Muscle layer of colon (tissue), 2 donors: ENCODE results near the gene AURKA.
"Not testable (repeated sequence)": the region's sequence is repeated elsewhere in the genome, so short reads cannot be mapped to it uniquely, and the experiment has no call there.

Source experiments
- H3K27ac ChIP-seq: one replicate; pipeline ENCODE4 v1.7.0; 2013; ENCODE audit warnings: low read depth, mild to moderate bottlenecking, low read length, moderate library complexity
- H3K27me3 ChIP-seq, 2 donors: one replicate each; pipeline ENCODE4 v1.7.0; 2013; ENCODE audit warnings: low read length in 2 of 2, mild to moderate bottlenecking in 2 of 2; ENCODE audit not compliant: insufficient read depth in 2 of 2, control insufficient read depth in 1 of 2
- H3K36me3 ChIP-seq: one replicate; pipeline ENCODE4 v1.7.0; 2013; ENCODE audit warnings: mild to moderate bottlenecking, low read length; ENCODE audit not compliant: insufficient read depth
- H3K4me1 ChIP-seq: one replicate; pipeline ENCODE4 v1.7.0; 2013; ENCODE audit warnings: mild to moderate bottlenecking, low read length; ENCODE audit not compliant: insufficient read depth
- H3K4me3 ChIP-seq, 2 donors: one replicate each; pipeline ENCODE4 v1.7.0; 2013; ENCODE audit warnings: low read length in 2 of 2, low read depth in 1 of 2, mild to moderate bottlenecking in 1 of 2, moderate library complexity in 1 of 2
- H3K9ac ChIP-seq: one replicate; pipeline ENCODE4 v1.7.0; 2013; ENCODE audit warnings: low read length
- H3K9me3 ChIP-seq: one replicate; pipeline ENCODE4 v1.7.0; 2013; ENCODE audit warnings: mild to moderate bottlenecking, low read length
- donor health status: abdominal sarcoma.
- donor health status: Adenocarcinoma of cecum.

Gene AURKA

DNA sequence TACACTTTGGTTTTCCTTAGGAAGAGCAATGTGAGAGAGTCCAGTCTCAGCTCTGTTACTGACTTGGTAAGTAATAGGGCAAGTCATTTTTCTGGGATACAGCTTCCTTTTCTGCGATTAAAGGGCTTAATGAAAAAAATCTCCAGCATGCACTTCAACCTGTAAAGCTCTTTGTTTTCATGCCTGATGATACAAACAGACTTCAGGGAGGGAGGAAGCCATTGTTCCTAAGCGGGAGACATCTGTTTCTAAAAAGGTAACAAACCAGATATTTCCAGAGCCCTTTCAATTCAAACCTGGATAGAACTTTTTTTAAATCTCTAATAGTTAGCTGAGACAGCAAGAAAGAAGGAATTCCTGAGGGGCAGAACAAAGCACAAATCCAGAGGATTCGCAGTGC, 14.9 kb upstream of the AURKA start:
- H3K36me3 ChIP-seq: peaks cover 49% of the 10 kb centered on the region
- no peak overlapping the region for H3K27ac ChIP-seq
- no peaks in the 10 kb centered on the region for H3K9me3 ChIP-seq

DNA sequence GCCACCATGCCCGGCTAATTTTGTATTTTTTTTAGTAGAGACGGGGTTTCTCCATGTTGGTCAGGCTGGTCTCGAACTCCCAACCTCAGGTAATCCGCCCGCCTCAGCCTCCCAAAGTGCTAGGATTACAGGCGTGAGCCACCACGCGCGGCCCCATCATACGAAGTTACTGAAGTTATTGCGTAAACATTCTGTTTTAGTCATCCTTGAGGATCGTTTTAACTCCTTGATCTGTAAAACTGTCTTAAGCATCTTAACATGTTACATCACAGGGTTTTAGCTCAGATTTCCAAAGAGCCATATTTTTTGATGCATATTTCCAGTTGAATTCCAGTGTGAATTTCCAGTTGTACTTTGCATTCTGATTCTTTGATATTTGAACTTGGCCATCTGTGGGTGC, 13.3 kb upstream of the AURKA start:
- not testable (repeated sequence) for H3K9me3 ChIP-seq, H3K27me3 ChIP-seq, H3K9ac ChIP-seq, H3K4me1 ChIP-seq, H3K4me3 ChIP-seq, H3K27ac ChIP-seq
- H3K36me3 ChIP-seq: peaks cover 58% of the 10 kb centered on the region

More for the DNA sequence above, 14.9 kb upstream of the AURKA start:
- Histone ChIP-seq H3K9ac (no peak overlapping the region), H3K4me3 (no peak overlapping the region), H3K27me3 (no peaks in the 10 kb centered on the region), H3K4me1 (no peaks in the 10 kb centered on the region)

DNA sequence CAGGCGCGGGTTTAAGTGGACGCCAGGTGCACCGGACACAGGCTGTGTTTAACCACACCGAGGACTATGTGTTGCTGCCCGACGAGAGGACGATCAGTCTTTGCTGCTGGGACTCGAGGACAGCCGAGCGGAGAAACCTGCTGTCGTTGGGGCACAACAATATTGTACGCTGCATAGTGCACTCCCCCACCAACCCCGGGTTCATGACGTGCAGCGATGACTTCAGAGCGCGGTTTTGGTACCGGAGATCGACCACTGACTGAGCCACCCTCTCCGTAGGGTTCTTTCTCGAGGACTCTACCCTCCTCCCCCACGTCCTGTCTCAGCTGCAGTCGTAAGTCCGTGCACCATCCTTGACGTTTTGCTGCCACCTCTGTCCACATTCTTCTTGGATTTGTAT, 11.4 kb upstream of the AURKA start:
- Histone ChIP-seq H3K9ac (no peak overlapping the region), H3K36me3 (peaks cover 72% of the 10 kb centered on the region), H3K27ac (no peak overlapping the region), H3K4me1 (no peaks in the 10 kb centered on the region), H3K27me3 (no peaks in the 10 kb centered on the region), H3K4me3 (no peak overlapping the region), H3K9me3 (no peaks in the 10 kb centered on the region)

DNA sequence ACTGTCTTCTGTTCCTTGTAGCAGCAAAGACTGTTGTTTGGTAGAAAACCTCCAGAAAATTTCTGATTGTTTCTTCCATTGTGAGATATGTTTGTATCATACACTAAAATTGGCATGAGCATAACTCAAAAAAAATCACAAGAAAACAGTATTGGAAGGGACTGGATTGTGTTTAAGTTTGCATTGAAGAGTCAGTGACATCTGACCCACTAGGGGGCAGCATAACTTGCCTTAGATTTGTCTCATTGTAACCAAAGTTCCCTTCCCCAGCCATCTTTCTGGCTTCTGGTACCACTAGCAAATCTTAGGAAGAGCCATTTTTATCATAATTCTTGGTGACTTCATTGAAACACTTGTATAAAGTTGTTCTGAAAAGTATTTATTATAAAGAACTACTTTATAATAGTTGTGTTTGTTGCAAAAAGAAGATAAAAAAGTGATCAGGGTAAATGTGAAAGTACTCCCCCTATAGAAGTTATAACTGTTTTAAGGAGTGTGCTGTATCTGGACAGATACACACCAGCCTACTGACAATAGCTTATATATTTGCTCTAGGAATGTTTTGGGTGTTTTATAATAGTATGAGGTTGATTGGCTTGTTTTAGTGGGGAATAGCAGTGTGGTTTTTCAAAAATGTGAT, 8.1 kb upstream of the AURKA start:
- Histone ChIP-seq H3K9me3 (no peaks in the 10 kb centered on the region), H3K9ac (no peak overlapping the region), H3K36me3 (peaks cover 73% of the 10 kb centered on the region), H3K27ac (no peak overlapping the region), H3K4me3 (no peak overlapping the region), H3K27me3 (no peaks in the 10 kb centered on the region), H3K4me1 (no peaks in the 10 kb centered on the region)

DNA sequence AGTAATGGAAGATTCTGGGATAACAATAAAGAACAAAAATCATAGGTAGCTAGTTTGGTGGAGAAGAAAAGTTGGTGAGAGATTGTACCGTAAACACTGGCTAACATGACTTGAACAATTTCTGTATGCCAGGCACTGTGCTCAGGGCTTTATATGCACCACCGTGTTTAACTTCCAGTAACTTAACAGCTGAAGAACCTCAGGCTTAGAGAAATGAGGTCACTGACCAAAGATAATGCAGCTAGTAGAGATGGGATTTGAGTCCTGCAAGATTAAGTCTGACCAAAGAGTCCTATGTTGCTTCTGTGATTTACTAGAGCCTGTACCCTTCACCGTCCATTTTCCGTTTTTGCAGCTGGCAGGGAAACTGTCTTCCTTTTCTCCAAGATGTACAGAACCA, 3.2 kb upstream of the AURKA start:
- H3K9ac ChIP-seq: no peak overlapping the region
- H3K27ac ChIP-seq: no peak overlapping the region
- H3K9me3 ChIP-seq: no peaks in the 10 kb centered on the region
- no peaks in the 10 kb centered on the region for H3K27me3 ChIP-seq
- peaks cover 18% of the 10 kb centered on the region for H3K4me1 ChIP-seq
- H3K36me3 ChIP-seq: peaks cover 44% of the 10 kb centered on the region
- no peak overlapping the region for H3K4me3 ChIP-seq

DNA sequence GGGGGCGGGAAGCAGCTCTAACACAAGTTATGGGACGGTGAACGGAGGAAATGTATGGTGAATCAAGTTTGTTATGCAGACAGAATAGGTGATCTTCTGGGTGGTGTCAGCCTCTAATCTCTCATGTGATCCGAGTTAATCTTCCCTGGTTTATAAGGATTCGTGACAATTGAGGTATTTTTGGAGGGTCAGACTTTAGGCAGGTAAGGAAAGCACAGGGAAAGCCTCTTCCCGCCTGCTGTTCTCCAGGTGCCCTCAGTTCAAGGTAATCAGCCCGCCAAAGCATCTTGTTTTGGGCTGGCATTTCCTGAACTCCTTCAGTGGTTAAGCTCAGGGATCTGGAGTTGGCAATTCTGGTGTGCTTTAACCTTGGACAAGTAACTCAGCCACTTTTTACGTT, 1.6 kb upstream of the AURKA start:
- H3K9ac ChIP-seq: peak overlapping the region; percentile 91
- no peaks in the 10 kb centered on the region for H3K27me3 ChIP-seq
- H3K4me3 ChIP-seq: peak overlapping the region; percentile 67 to 96
- H3K4me1 ChIP-seq: peaks cover 18% of the 10 kb centered on the region
- H3K36me3 ChIP-seq: peaks cover 32% of the 10 kb centered on the region
- no peaks in the 10 kb centered on the region for H3K9me3 ChIP-seq
- no peak overlapping the region for H3K27ac ChIP-seq

DNA sequence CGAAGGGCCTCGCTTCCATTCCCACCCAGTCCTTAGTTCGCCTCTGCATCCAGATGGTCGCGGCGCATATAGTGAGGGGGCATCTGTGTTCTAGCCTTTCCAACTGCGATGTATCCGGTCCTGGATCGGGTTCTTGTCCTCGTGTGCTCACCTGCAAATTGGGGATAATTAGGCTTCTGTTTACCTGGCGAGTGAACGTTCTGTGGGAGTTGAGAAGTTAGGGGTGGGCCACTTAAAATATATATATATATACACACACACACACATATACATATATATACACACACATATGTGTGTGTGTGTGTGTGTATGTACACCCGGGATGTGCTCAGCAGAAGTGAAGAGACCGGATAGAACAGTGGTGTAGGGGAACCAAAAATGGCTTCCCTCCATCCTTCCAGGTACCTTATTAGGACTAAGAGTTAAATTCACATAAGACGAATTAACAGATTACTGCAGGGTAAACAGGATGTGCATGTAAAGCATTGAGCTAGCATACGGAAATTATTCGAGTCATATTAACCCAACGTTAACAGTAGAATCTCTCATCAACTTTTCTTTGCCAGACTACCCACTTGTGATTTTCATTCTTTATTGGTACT, 967 bp upstream of the AURKA start:
- Histone ChIP-seq H3K27ac (peak overlapping the region; percentile 95), H3K9me3 (no peaks in the 10 kb centered on the region), H3K36me3 (peaks cover 25% of the 10 kb centered on the region), H3K4me1 (peaks cover 18% of the 10 kb centered on the region), H3K9ac (peak overlapping the region; percentile 91), H3K4me3 (peak overlapping the region; percentile 96 to 98), H3K27me3 (no peaks in the 10 kb centered on the region)

DNA sequence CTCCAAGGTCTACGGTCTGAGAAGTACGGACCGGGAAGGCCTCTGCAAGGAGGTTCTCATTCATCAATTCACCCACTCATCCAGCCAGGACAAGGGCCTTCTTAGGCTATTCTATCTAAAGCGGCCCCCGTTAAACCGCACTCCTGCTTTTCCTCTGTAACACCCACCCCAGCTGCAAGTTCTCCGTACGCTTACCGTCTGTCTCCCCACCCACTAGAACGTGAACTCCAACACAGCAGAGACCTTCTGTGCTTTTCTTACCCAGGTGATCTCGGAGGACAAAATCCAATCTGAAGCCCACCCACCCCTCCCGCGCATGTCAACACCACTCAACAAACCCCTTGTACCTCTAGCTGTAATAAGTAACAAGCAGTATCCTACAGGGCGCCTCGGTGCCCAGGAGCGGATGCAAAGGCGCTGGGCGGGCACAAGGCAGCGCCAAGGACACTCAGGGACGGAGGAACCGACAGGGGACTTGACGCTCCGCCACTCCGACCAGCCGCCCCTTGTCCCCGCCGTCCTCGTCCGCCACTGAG, 351 bp downstream of the AURKA start:
- H3K9ac ChIP-seq: peak overlapping the region; percentile 91
- H3K27me3 ChIP-seq: no peaks in the 10 kb centered on the region
- H3K27ac ChIP-seq: peak overlapping the region; percentile 95
- H3K36me3 ChIP-seq: peaks cover 12% of the 10 kb centered on the region
- no peaks in the 10 kb centered on the region for H3K9me3 ChIP-seq
- peaks cover 18% of the 10 kb centered on the region for H3K4me1 ChIP-seq
- peak overlapping the region; percentile 96 to 98 for H3K4me3 ChIP-seq

DNA sequence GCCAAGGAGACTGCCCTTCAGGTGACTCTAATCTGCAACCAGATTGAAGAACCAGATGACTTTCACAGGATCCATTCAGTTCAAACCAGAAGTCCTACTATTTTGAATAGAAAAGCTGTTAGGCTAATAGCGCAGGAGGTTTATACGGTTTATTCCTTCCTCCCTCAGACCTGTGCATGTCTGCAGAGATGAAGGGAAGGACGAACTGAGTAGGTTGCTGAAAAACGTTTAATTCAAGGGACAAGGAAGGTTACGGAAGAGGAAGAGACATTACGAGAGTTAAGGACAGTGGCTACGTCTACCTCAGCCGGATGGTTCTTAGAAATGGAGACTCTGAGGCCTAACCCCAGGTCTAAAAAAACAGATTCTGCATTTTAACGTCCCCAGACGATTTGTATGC, 978 bp downstream of the AURKA start:
- Histone ChIP-seq H3K27me3 (no peaks in the 10 kb centered on the region), H3K27ac (no peak overlapping the region), H3K36me3 (peaks cover 6% of the 10 kb centered on the region), H3K9ac (no peak overlapping the region), H3K9me3 (no peaks in the 10 kb centered on the region), H3K4me3 (peak overlapping the region; percentile 96 to 98), H3K4me1 (peaks cover 18% of the 10 kb centered on the region)

DNA sequence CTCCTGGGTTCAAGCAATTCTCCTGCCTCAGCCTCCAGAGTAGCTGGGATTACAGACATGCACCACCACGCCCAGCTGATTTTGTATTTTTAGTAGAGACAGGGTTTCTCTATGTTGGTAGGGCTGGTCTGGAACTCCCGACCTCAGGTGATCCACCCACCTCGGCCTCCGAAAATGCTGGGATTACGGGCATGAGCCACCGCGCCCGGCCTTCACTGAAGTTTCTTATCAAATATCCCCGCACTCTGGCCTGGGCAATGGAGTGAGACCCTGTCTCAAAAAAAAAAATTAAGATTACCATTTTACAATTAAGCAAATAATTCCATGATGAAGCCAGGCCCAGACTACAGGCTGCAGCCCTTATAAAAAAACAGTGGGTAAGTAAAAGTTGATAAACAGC, 1.6 kb downstream of the AURKA start:
- not testable (repeated sequence) for H3K4me3 ChIP-seq, H3K27me3 ChIP-seq, H3K9ac ChIP-seq, H3K27ac ChIP-seq, H3K36me3 ChIP-seq, H3K9me3 ChIP-seq
- peaks cover 18% of the 10 kb centered on the region for H3K4me1 ChIP-seq

DNA sequence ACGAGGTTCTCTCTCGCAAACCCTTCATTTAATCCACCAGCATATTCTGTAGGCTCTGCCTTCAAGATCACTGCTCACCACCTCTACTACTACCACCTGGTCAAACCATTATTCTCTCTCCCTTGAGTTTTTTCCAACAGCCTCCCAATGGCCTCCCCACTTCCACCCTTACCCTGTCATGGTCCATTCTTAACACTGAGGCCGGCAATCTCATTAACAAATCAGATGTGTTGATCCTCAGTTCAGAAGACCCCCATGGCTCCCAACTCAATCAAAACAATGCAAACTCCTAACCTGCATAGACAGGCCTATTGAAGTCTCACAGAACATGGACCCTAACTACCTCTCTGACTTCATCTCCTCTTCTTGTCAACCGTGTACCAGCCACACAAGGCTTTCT, 2.2 kb downstream of the AURKA start:
- Histone ChIP-seq H3K9me3 (no peaks in the 10 kb centered on the region), H3K27me3 (no peaks in the 10 kb centered on the region), H3K4me3 (no peak overlapping the region), H3K27ac (no peak overlapping the region), H3K36me3 (no peaks in the 10 kb centered on the region), H3K9ac (no peak overlapping the region), H3K4me1 (peaks cover 18% of the 10 kb centered on the region)

DNA sequence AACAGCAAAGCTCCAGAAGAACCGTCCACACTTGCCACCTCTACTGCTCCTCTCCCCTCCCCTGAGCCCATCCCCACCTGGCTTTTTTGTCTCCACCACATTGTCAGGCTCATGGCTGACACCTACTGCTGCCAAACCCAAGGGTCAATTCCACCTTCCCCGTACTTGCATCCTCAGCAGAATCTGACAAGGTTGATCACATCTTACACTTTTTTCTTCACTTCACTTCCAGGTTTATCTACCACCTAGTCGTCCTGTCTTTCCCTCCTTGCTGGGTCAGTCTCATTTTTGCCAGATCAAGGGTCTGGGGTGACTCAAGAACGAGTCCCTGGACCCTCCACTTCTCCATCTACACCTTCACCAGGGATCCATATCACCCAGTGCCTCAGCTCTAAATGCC, 3.1 kb downstream of the AURKA start:
- no peak overlapping the region for H3K27ac ChIP-seq
- H3K9me3 ChIP-seq: no peaks in the 10 kb centered on the region
- no peaks in the 10 kb centered on the region for H3K27me3 ChIP-seq
- peaks cover 16% of the 10 kb centered on the region for H3K4me1 ChIP-seq
- H3K36me3 ChIP-seq: no peaks in the 10 kb centered on the region
- H3K9ac ChIP-seq: no peak overlapping the region
- H3K4me3 ChIP-seq: no peak overlapping the region
